Placental epithelial cell (primary cell): ENCODE results near the gene CHTOP. TPM values are rescaled to one million over a fixed set of nuclear protein-coding genes. Genes with fewer than 3 reads are reported as not detected.

Experiments used
- small RNA-seq: library from RNA; depleted of rRNA; stranded (forward); fragments of <200 nt; gene quantifications from one replicate; pipeline ENCODE3, GENCODE V24; 2012
- total RNA-seq: library from RNA; depleted of rRNA; stranded (reverse); fragments of >200 nt; gene quantifications from 2 replicates; pipeline ENCODE4 v1.2.3, GENCODE V29; 2012

Gene CHTOP, protein sequence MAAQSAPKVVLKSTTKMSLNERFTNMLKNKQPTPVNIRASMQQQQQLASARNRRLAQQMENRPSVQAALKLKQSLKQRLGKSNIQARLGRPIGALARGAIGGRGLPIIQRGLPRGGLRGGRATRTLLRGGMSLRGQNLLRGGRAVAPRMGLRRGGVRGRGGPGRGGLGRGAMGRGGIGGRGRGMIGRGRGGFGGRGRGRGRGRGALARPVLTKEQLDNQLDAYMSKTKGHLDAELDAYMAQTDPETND
- total RNA-seq = 44.0 and 49.0 TPM in 2 replicates

DNA sequence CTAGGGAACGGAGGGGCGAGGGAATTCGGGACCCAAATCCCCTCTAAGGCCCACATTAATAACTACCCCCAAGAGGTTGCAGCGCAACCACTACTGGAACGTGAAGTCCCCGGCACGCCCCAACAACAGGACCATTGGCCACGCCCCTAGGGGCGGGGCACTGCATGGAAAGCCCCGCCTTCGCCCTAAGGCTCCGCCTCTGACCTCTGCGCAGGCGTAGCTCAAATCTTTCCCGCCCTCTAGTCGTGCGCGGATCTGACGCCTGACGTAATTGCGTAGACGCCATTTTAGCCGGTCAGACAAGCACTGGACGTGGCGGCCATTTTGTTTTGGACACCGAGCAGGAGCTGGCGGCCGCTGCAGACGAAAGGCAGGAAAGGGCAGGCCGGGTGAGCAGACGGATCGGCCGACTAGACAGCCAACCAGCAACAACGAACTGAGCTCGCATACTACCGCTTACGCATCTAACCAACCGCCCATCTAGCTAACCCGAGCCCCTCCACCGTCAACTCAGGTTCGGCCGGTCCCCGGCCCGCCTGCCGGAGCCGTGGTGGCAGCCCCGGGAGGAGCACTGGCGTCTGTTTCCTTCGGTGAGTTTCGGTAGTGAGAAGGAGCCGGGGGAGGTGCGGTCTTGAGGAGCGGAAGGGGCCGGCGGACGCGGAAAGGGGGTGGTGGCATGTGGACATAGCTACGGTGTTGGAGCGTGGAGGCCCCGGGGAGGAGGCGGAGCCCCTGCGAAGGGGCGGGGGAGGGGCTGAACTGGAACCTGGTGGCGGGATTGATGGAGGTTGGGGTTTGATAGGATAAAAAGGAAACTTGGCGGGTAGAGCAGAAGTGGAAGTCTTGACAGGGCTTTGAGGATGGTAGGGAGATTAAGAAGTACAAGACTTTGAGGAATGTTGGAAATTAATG lies at the start of gene CHTOP:
TSS of gene CHTOP (plus strand) at position 313 of the 912 bp plus-strand sequence. CDS start 2,523 bp downstream, outside the sequence.

DNA sequence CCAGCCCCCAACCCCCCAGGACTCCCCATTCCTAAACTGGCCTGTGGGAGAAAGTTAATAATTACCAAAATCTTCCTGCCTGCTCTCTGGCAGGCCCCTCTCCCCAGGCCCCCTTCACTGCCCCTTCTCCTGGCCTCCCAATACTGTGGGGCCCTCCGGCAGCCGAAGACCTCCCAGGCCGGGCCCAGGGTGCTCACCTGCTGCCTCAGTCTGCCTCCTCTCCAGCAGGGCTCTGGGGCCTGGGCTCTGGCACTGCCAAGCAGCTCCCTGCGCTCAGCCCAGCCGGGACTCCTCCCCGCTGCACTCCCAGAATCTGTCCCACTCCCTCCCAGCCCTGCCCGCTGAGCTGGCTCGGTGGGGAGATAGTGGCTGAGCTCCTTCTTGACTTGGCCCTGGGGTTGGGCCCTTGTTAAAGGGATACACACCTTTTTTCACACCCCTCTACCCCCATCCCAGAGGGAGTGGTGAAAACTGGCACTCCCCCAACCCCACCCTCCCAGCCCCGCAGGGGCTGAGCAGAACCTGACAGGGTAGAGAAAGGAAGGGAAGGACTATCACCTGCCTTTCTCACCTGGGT lies 21.0 kb upstream of the CHTOP start, which contains the start of gene S100A16:
TSS of gene S100A16 (minus strand) at position 383 of the 577 bp plus-strand sequence. CDS start 4,986 bp downstream, outside the sequence.

DNA sequence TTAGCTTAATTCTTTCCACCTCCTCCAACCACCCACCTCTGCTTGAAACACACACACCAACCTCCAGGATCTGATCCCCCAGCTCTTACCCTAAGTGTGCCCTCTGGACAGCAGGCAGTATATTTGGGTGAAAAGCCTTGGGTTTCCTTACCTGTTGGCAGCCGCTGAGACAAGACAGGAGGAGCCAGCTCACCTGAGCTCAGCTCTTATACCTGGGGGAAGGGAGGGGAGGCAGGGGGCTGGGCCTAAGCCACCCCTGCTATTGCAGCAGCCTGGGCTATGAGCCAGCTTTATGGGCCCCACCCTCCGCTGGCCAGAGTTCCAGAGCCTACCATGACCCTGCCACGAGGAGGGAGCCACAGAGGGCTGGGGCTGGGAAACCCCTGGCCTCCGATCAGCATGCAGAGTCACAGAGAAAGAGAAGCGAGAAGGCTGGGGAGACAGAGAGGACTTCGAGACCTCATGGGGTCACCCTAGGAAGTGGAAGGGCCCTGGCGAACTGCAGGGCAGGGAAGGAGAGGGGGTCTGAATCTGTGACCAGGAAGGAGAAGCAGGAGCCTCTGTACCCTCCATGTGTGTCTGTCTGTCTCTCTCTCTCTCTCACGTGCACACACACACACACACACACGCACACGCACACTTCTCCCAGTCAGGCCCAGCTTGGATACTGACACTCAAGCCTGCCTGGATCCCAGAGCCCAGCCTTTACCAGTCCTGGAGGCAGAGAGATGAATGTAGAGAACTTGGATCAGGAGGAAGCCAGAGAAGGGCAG lies 17.5 kb upstream of the CHTOP start, which contains the start of gene S100A14:
TSS of gene S100A14 (minus strand) at position 182 of the 773 bp plus-strand sequence. CDS start 467 bp downstream, outside the sequence.

DNA sequence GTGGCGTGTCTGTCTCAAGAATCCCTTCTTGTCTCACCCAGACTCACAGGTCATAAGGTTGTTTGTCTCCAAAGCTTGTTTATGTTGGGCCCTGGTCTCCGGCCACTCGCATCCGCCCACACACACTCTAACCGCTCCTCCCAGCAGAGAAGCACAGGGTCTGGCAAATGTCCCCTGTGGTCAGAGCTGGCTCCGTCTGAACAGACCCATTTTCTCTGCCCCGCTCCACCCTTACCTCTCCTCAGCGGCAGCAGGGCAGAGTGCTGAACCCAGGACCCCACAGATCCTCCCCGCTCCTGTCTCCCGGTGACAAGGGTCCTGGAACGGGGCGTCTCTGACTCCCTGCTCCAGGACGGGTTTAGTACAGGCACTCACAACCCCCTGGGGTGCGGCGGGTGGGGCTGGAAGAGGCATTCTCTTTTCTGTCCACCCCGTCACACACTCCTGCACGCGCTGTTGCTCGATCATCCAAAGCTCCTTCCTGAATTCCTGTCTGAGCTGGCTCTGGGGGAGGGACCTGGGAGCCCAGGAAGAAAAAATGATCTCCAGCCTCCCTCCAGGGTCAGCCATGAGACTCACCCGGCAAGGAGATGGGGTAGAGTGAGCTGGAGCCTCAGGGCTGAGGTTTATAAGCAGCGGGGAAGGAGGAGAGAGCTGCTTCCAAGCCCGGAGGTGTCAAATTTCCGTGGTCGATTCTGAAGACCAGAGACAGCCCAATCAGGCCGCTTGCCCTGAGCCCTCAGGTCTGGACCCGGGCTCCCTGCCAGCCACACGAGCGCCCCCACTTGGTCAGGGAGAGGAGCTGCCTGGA lies 6.8 kb upstream of the CHTOP start, which contains the start of gene S100A13:
TSS of gene S100A13 (minus strand) at position 602 of the 811 bp plus-strand sequence. CDS start 1,033 bp downstream, outside the sequence.

DNA sequence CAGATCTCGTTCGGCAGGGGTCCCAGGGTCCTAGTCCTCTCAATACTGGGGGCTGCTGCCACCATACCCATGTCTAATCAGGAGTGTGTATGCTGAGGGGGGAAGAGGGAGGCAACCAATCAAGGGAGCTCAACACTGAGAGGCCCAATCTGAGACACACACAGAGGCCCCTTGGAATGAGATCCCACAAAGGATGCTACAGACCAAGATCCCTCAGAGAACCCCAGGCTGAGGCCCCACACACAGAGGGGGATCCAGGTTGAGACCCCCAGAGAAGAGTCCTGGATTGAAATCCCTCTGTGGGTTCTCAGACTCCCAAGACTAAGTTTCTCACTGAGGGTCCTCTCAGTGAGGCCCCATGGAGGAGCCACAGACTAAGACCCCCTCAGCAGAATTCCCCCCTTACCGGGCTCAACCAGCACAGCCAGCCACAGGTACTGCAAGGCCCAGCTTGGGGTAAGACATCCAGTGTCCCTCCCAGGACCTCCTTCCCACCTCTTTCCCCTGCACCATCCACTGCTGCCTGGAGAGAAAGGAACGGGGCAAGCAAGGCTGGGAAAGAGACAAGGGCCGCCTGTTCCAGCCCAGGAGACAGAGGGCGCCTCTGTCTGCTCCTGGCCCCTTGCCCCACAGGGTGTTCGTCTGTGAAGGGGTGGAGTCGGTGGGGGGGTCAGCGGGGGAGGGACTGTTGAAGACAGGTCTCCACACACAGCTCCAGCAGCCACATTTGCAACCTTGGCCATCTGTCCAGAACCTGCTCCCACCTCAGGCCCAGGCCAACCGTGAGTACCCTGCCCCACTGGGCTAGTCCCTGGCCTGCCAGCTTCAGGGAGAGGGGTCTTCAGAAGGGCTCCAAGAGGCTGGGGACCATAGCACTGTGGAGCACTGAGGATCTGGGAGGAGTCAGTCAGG lies 5.9 kb upstream of the CHTOP start, which contains the start of gene S100A1:
TSS of gene S100A1 (plus strand) at position 720 of the 912 bp plus-strand sequence. CDS start 2,088 bp downstream, outside the sequence.

DNA sequence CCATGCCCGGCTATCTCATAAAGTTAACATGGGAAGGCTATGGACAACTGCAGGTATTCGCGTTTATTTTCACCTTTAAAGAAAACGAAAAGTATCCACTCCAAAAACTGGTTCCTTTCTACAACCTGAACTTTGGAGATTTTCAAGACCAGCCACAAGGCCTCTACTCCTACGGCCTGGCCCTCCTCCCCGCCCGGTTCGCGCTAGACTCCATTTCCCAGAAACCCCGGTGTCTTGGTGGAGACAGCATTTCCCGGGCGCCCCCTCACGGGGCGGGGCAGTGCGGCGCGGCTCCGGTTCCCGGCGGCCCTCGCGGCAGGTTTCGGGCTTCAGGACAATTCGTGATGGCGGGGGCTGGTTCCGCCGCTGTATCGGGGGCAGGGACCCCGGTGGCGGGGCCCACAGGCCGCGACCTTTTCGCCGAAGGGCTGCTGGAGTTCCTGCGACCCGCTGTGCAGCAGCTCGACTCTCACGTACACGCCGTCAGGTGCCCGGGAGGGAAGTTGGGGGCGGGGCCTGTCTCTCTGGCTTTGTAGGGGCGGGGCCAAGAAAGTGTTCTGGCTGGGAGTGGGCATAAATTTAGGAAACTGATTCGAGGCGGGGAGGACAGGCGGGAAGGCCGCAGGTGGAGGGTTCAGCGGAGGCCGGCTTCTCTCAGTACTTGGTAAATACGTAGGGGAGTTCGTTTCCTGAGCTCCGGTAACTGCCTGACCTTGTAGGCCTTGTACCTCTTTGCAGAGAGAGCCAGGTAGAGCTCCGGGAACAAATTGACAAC lies 24.7 kb downstream of the CHTOP start, which contains the start of gene SNAPIN:
TSS of gene SNAPIN (plus strand) at position 304 of the 775 bp plus-strand sequence. CDS start at position 345, 41 bp downstream.

DNA sequence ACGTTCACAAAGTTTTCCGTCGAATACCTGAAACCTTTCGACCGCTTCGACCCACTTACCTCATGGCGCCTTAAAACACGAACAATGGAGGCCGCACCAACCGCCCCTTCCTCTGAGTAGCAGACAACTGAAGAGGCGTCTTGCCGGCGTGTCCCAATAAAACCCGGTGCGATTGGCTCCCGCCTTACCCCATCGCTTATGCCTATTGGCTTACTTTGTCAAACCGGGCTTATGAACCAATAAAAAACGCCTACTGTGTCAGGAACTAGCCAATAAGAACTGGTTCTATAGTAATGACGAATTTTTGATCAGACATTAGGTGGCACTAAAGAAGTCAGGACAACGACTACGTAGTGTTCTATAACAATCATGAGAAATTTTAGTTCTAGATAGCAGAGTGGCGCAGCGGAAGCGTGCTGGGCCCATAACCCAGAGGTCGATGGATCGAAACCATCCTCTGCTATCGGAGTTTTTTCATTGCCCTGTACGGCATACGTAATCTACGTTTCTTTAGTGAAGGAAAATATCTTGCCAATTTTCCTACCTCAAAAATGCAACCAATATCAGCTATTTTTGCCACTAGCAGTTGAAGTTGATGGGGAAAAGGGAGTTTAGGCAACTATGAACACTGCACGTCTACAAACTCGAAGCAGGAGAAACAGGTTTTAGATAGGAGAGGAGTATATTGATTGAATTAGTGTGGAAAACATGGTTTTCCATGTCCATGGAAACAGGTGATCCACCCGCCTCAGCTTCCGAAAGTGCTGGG lies 37.2 kb downstream of the CHTOP start, which contains the start of gene ILF2:
TSS of gene ILF2 (minus strand) at position 135 of the 769 bp plus-strand sequence. CDS start at position 64, 71 bp downstream.

DNA sequence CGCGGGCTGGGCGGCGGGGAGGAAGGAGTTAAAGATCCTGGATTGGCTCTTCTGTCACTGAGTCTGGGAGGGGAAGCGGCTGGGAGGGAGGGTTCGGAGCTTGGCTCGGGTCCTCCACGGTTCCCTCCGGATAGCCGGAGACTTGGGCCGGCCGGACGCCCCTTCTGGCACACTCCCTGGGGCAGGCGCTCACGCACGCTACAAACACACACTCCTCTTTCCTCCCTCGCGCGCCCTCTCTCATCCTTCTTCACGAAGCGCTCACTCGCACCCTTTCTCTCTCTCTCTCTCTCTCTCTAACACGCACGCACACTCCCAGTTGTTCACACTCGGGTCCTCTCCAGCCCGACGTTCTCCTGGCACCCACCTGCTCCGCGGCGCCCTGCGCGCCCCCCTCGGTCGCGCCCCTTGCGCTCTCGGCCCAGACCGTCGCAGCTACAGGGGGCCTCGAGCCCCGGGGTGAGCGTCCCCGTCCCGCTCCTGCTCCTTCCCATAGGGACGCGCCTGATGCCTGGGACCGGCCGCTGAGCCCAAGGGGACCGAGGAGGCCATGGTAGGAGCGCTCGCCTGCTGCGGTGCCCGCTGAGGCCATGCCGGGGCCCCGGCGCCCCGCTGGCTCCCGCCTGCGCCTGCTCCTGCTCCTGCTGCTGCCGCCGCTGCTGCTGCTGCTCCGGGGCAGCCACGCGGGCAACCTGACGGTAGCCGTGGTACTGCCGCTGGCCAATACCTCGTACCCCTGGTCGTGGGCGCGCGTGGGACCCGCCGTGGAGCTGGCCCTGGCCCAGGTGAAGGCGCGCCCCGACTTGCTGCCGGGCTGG lies 44.9 kb downstream of the CHTOP start, which contains the start of gene NPR1:
TSS of gene NPR1 (plus strand) at position 170 of the 818 bp plus-strand sequence. CDS start at position 591, 421 bp downstream.

Small RNA genes lying within 50 kb of the gene (small RNA-seq; reads per million reads assigned to genes)
- gene MIR8083 = not detected

Other genes starting within 250 kb of the CHTOP start
- gene S100A8, start 243.0 kb upstream of the CHTOP start, total RNA-seq = not detected in 2 replicates
- not detected in 2 replicates for gene S100A7A, start 217.5 kb upstream of the CHTOP start, total RNA-seq
- not detected in 2 replicates for gene S100A7, start 173.4 kb upstream of the CHTOP start, total RNA-seq
- gene S100A6, start 98.1 kb upstream of the CHTOP start, total RNA-seq = 902 and 2,842 TPM in 2 replicates
- not detected in 2 replicates for gene S100A5, start 93.1 kb upstream of the CHTOP start, total RNA-seq
- 178 and 253 TPM in 2 replicates for gene S100A4, start 88.3 kb upstream of the CHTOP start, total RNA-seq
- 13.0 and 31.2 TPM in 2 replicates for gene S100A3, start 84.8 kb upstream of the CHTOP start, total RNA-seq
- gene S100A2, start 68.2 kb upstream of the CHTOP start, total RNA-seq = 5.2 and 8.2 TPM in 2 replicates
- 266 and 918 TPM in 2 replicates for gene S100A16, start 20.9 kb upstream of the CHTOP start, total RNA-seq
- 207 and 362 TPM in 2 replicates for gene S100A14, start 17.7 kb upstream of the CHTOP start, total RNA-seq
- 89.6 and 125 TPM in 2 replicates for gene S100A13, start 6.6 kb upstream of the CHTOP start, total RNA-seq
- 0.39 TPM in 1 of 2 replicates, not detected in the other for gene S100A1, start 5.6 kb upstream of the CHTOP start, total RNA-seq
- 44.8 and 69.8 TPM in 2 replicates for gene SNAPIN, start 24.6 kb downstream of the CHTOP start, total RNA-seq
- gene ILF2, start 36.9 kb downstream of the CHTOP start, total RNA-seq = 147 and 215 TPM in 2 replicates
- gene NPR1, start 44.6 kb downstream of the CHTOP start, total RNA-seq = 0.22 and 0.39 TPM in 2 replicates
- 44.8 and 45.4 TPM in 2 replicates for gene INTS3, start 94.0 kb downstream of the CHTOP start, total RNA-seq
- gene SLC27A3, start 141.3 kb downstream of the CHTOP start, total RNA-seq = 23.9 and 24.5 TPM in 2 replicates